GM12874 (cell line): Measurements from ENCODE around the gene CMTM7.

Source experiments
- CTCF ChIP-seq: IDR thresholded peaks from 2 replicates; pipeline ENCODE4 v1.5.1; 2011; ENCODE audit warnings: low read depth, mild to moderate bottlenecking, control low read depth, low read length, moderate library complexity; ENCODE audit not compliant: insufficient read depth

Gene CMTM7

GRCh38 chr3:32428092-32429068 lies 36.7 kb downstream of the CMTM7 start:
- TF ChIP-seq CTCF: no peak

GRCh38 chr3:32430900-32431299 lies 39.2 kb downstream of the CMTM7 start:
- no peak for TF ChIP-seq CTCF

GRCh38 chr3:32431481-32431880 lies 39.8 kb downstream of the CMTM7 start:
- TF ChIP-seq CTCF: no peak

- no peak for TF ChIP-seq CTCF
Observed at GRCh38 chr3:32432045-32432710, 40.5 kb downstream of the CMTM7 start.

GRCh38 chr3:32432711-32433530 lies 41.3 kb downstream of the CMTM7 start:
- no peak for TF ChIP-seq CTCF

GRCh38 chr3:32434206-32434605 lies 42.6 kb downstream of the CMTM7 start:
- no peak for TF ChIP-seq CTCF
